Measurements from ENCODE around the gene ARID1B. TPM values are rescaled to one million over a fixed set of nuclear protein-coding genes. Genes with fewer than 3 reads are reported as not detected.

ARID1B gene
- total and polyA plus RNA-seq, 2 of the 13 experiments (the other 11 are each of a cell fraction or from before 2014, with no cell fraction given) = 20.1 to 32.6 TPM

DNA sequence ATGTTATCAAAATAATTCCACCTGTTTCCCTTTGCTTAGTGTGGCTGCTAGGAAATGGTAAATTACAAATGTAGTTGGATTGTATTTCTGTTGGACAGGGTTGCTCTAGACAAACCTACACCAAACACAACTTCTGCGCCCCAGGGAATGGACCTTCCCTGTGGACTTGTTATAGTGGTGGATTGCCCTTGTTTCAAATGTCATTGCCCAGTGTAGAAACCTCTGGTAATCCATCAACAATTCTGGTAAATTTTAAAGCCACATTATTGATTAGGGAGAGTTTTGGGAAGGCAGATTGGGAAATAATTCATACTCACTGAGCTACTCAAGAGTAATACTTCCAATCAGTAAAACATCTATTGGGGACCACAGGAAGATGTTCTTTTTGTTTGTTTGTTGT is 239.8 kb downstream of the ARID1B start:
- ChIA-PET POLR2A (no interaction called here), CTCF (ENCODE audit: low intra/inter-chr PET ratio, low total read pairs) (no interaction called here)
- DNase-seq (ENCODE audit: low spot score) (no peak), FAIRE-seq (no peak), ATAC-seq (no peak)
- 90% methylated on average over 1 of the region's 1 CpG for WGBS (ENCODE audit: low lambda C conversion rate)
- Histone ChIP-seq H3K36me3 (replicated peaks in 1 of 2; ENCODE audit: control insufficient read depth in 1 of 2, insufficient read depth in 2 of 2, low read length in 2 of 2) (no peaks in the 10 kb centered on the region), H3K9me3 (ENCODE audit: low read length) (no peaks in the 10 kb centered on the region), H3K4me1 (ENCODE audit: insufficient read depth, low read length) (peaks cover 40% of the 10 kb centered on the region), H3K9ac (ENCODE audit: insufficient read depth, low read depth, low read length) (no peak overlapping the region), H3K27ac (ENCODE audit: extremely low read length, insufficient read depth, low read length) (no peak overlapping the region), H3K4me2 (ENCODE audit: low read depth, low read length) (no peak overlapping the region), H3K27me3 (ENCODE audit: control insufficient read depth in 1 of 2, insufficient read depth in 2 of 2, low read length in 2 of 2) (no peaks in the 10 kb centered on the region; a peak in 1 of 5 replicates), H2AFZ (ENCODE audit: low read length) (no peak overlapping the region), H4K20me1 (ENCODE audit: insufficient read depth, low read length) (no peaks in the 10 kb centered on the region), H3K4me3 (replicated peaks in 1 of 3; ENCODE audit: insufficient read depth in 1 of 3, low read depth in 2 of 3, low read length in 3 of 3) (no peak overlapping the region), H3K79me2 (ENCODE audit: insufficient read depth, low read length) (peaks cover 39% of the 10 kb centered on the region)
- TF ChIP-seq, protein P1, sequence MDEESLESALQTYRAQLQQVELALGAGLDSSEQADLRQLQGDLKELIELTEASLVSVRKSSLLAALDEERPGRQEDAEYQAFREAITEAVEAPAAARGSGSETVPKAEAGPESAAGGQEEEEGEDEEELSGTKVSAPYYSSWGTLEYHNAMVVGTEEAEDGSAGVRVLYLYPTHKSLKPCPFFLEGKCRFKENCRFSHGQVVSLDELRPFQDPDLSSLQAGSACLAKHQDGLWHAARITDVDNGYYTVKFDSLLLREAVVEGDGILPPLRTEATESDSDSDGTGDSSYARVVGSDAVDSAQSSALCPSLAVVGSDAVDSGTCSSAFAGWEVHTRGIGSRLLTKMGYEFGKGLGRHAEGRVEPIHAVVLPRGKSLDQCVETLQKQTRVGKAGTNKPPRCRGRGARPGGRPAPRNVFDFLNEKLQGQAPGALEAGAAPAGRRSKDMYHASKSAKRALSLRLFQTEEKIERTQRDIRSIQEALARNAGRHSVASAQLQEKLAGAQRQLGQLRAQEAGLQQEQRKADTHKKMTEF (CRISPR knock-in tag; IDR thresholded peaks at IDR 0.05) = no peak
- in situ Hi-C loops (cut with HindIII; ENCODE audit: extremely low pct_ligation_motif_present, low pct_unique_long_range_greater_than_20kb) = no loop called here
- no TSS peak for BruUV-seq (replicated peaks)
- intact Hi-C loops (cut with micrococcal nuclease; ENCODE audit: unreplicated experiment) = no loop called here

DNA sequence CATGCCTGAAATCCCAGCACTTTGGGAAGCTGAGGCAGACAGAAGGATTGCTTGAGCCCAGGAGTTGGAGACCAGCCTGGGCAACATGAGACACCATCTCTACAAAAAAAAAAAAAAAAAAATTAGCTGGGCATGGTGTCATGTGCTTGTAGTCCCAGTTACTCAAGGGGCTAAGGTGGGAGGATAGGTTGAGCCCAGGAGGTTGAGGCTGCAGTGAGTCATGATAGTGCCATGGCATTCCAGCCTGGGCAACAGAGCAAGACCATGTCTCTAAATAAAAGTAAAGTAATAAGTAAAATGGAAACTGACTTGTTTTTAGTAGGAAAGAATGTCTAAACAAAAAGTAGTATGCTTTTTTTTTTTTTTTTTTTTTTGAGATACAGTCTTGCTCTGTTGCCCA is 240.7 kb downstream of the ARID1B start:
- Histone ChIP-seq H3K4me3 (replicated peaks in 1 of 3; ENCODE audit: insufficient read depth in 1 of 3, low read depth in 2 of 3, low read length in 3 of 3) (no peak overlapping the region), H3K9me3 (ENCODE audit: low read length) (no peaks in the 10 kb centered on the region), H3K4me1 (ENCODE audit: insufficient read depth, low read length) (peaks cover 39% of the 10 kb centered on the region), H3K9ac (ENCODE audit: insufficient read depth, low read depth, low read length) (no peak overlapping the region), H3K4me2 (ENCODE audit: low read depth, low read length) (no peak overlapping the region), H3K27me3 (ENCODE audit: control insufficient read depth in 1 of 2, insufficient read depth in 2 of 2, low read length in 2 of 2) (no peaks in the 10 kb centered on the region; a peak in 1 of 5 replicates), H2AFZ (ENCODE audit: low read length) (no peak overlapping the region), H3K36me3 (replicated peaks in 1 of 2; ENCODE audit: control insufficient read depth in 1 of 2, insufficient read depth in 2 of 2, low read length in 2 of 2) (no peaks in the 10 kb centered on the region), H3K79me2 (ENCODE audit: insufficient read depth, low read length) (peaks cover 43% of the 10 kb centered on the region), H3K27ac (ENCODE audit: extremely low read length, insufficient read depth, low read length) (no peak overlapping the region), H4K20me1 (ENCODE audit: insufficient read depth, low read length) (no peaks in the 10 kb centered on the region)
- TF ChIP-seq SP4 (CRISPR knock-in tag; IDR thresholded peaks at IDR 0.05) (0 out of 2 replicates have a peak, but pooled peaks have one; percentile 26), ZNF605 (CRISPR knock-in tag; IDR thresholded peaks at IDR 0.05) (no peak)
- in situ Hi-C loops (cut with HindIII; ENCODE audit: extremely low pct_ligation_motif_present, low pct_unique_long_range_greater_than_20kb) (no loop called here), intact Hi-C loops (cut with micrococcal nuclease; ENCODE audit: unreplicated experiment) (no loop called here)
- FAIRE-seq (no peak), ATAC-seq (no peak), DNase-seq (ENCODE audit: low spot score) (no peak)
- POLR2A ChIA-PET = no interaction called here
- no TSS peak for BruUV-seq (replicated peaks)
- CTCF ChIA-PET (ENCODE audit: low intra/inter-chr PET ratio, low total read pairs) = no interaction called here
